Tibial nerve (tissue), 3 donors: Measurements from ENCODE around the gene SRPK2.

Experiments
- POLR2A ChIP-seq, 2 donors: fragments of 450-650 bp; IDR thresholded peaks; one replicate each; pipeline ENCODE4 v1.6.1; 2017; ENCODE audit warnings: antibody characterized with exemption in 2 of 2, mild to moderate bottlenecking in 2 of 2, moderate library complexity in 2 of 2
- TF ChIP-seq, protein P1 (sequence below), 5 experiments: fragments of 200-600 bp in 3 of 5; fragments of 450-650 bp in 2 of 5; sonication (generic) in 3 of 5; IDR thresholded peaks; one replicate each; pipeline ENCODE4 v1.5.1; 2016 to 2019; ENCODE audit warnings: antibody characterized with exemption in 5 of 5, mild to moderate bottlenecking in 3 of 5, moderate library complexity in 2 of 5

DNA sequence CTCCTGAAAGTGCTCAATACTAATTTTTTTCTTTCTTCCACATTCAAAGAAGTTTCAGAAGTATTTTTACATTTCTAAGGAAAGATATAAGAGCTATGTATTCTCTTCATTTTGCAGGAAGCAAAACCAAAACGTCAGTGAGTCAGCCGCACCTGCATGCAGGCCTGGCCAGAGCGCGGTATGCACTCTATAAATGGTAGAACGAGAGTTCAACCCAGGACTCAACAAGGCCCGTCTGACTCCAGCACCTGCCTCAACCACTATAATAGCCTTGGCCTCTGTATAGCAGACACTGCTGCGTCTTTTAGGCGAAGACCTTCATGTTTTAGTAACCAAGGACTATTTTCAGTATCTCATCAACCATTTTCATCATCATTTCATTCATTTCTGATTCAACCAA lies 261.5 kb downstream of the SRPK2 start:
- TF ChIP-seq, protein P1, sequence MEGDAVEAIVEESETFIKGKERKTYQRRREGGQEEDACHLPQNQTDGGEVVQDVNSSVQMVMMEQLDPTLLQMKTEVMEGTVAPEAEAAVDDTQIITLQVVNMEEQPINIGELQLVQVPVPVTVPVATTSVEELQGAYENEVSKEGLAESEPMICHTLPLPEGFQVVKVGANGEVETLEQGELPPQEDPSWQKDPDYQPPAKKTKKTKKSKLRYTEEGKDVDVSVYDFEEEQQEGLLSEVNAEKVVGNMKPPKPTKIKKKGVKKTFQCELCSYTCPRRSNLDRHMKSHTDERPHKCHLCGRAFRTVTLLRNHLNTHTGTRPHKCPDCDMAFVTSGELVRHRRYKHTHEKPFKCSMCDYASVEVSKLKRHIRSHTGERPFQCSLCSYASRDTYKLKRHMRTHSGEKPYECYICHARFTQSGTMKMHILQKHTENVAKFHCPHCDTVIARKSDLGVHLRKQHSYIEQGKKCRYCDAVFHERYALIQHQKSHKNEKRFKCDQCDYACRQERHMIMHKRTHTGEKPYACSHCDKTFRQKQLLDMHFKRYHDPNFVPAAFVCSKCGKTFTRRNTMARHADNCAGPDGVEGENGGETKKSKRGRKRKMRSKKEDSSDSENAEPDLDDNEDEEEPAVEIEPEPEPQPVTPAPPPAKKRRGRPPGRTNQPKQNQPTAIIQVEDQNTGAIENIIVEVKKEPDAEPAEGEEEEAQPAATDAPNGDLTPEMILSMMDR (IDR thresholded peaks at IDR 0.05): no peak
- TF ChIP-seq POLR2A (IDR thresholded peaks at IDR 0.05): no peak
